ENCODE measurements around the gene RAB5B. TPM values are rescaled to one million over a fixed set of nuclear protein-coding genes. Genes with fewer than 3 reads are reported as not detected.

RAB5B gene
- total and polyA plus RNA-seq, 2 donors (not counting 3 experiments of a cell fraction or from before 2014, with no cell fraction given): 103 to 105 TPM

- Histone ChIP-seq H3K27ac (ENCODE audit: insufficient read depth, low read depth, low read length) (peak within 1 kb of the TSS; percentile 51), H3K79me2 (ENCODE audit: control insufficient read depth, insufficient read depth, low read length) (peaks cover 13% of the 10 kb centered on the region), H3K9ac (replicated peaks; ENCODE audit: extremely low read depth, insufficient read depth, low read length) (peak within 1 kb of the TSS; percentile 85), H3K4me3 (replicated peaks in 1 of 3; ENCODE audit: insufficient read depth in 1 of 3, low read depth in 1 of 3, low read length in 3 of 3) (peak within 1 kb of the TSS; percentile 48 to 68 (median 68)), H3K9me3 (replicated peaks; ENCODE audit: control insufficient read depth, insufficient read depth, low read length) (no peaks in the 10 kb centered on the region), H3K4me2 (ENCODE audit: insufficient read depth, low read length) (peak within 1 kb of the TSS; percentile 95), H3K4me1 (ENCODE audit: control insufficient read depth, extremely low read depth, insufficient read depth, low read length) (peaks cover 15% of the 10 kb centered on the region), H4K20me1 (replicated peaks; ENCODE audit: control insufficient read depth, extremely low read depth, insufficient read depth, low read length) (no peaks in the 10 kb centered on the region), H2AFZ (ENCODE audit: low read depth, low read length) (peak within 1 kb of the TSS; percentile 98), H3K27me3 (ENCODE audit: control insufficient read depth in 2 of 2, insufficient read depth in 2 of 2, low read length in 2 of 2) (no peaks in the 10 kb centered on the region), H3K36me3 (ENCODE audit: control insufficient read depth in 2 of 2, extremely low read depth in 1 of 2, insufficient read depth in 2 of 2, low read length in 2 of 2) (peaks cover 1 to 3% of the 10 kb centered on the region in 2 experiments), H3K9me1 (replicated peaks; ENCODE audit: control insufficient read depth, extremely low read depth, insufficient read depth, low read length) (no peaks in the 10 kb centered on the region)
- ChIA-PET CTCF (no interaction called here), POLR2A (no interaction called here)
- TF ChIP-seq MYC (IDR thresholded peaks at IDR 0.05; ENCODE audit: low read depth, low read length) (no peak), EZH2 (IDR thresholded peaks at IDR 0.05; ENCODE audit: borderline replicate concordance, low read depth, low read length, severe bottlenecking) (no peak), POLR2AphosphoS5 (IDR thresholded peaks at IDR 0.05; ENCODE audit: insufficient read depth, low read depth, low read length) (peak; percentile 76), POLR2A (IDR thresholded peaks at IDR 0.05; ENCODE audit: low read depth, low read length) (peak; percentile 85), JUN (IDR thresholded peaks at IDR 0.05; ENCODE audit: borderline replicate concordance, insufficient read depth, insufficient read length, low read depth) (no peak)
- TF ChIP-seq, protein P1, sequence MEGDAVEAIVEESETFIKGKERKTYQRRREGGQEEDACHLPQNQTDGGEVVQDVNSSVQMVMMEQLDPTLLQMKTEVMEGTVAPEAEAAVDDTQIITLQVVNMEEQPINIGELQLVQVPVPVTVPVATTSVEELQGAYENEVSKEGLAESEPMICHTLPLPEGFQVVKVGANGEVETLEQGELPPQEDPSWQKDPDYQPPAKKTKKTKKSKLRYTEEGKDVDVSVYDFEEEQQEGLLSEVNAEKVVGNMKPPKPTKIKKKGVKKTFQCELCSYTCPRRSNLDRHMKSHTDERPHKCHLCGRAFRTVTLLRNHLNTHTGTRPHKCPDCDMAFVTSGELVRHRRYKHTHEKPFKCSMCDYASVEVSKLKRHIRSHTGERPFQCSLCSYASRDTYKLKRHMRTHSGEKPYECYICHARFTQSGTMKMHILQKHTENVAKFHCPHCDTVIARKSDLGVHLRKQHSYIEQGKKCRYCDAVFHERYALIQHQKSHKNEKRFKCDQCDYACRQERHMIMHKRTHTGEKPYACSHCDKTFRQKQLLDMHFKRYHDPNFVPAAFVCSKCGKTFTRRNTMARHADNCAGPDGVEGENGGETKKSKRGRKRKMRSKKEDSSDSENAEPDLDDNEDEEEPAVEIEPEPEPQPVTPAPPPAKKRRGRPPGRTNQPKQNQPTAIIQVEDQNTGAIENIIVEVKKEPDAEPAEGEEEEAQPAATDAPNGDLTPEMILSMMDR (IDR thresholded peaks at IDR 0.05; ENCODE audit: extremely low read depth in 1 of 2, insufficient read depth in 1 of 2, low read depth in 1 of 2, low read length in 2 of 2): no peak
- DNase-seq (ENCODE audit: low read depth, low spot score) (peak; percentile 89), FAIRE-seq (peak; percentile 91)
- intact Hi-C loops (cut with micrococcal nuclease) (no loop called here), dilution Hi-C loops (cut with MboI; ENCODE audit: extremely low pct_ligation_motif_present, low sequenced_read_pairs) (no loop called here)
- TSS peak; percentile 51 for BruUV-seq (replicated peaks)
Measured at GRCh38 chr12:55966408-55967281, 7.2 kb upstream of the RAB5B start, which contains the start of gene CDK2. Gene CDK2, plus strand, starts transcription at chr12:55966830. Its CDS starts 179 bp downstream, at chr12:55967009.

All from endothelial cell of umbilical vein (primary cell).